H1 (cell line): ENCODE data around the gene FHIP1B.

Source experiments
- EZH2 ChIP-seq: fragments of 200-600 bp; sonication (generic); IDR thresholded peaks from 2 replicates; pipeline ENCODE4 v1.7.1; 2012; ENCODE audit warnings: low read depth, mild to moderate bottlenecking, moderate library complexity, low read length, inconsistent platforms; ENCODE audit not compliant: severe bottlenecking
- GABPA ChIP-seq: IDR thresholded peaks from 2 replicates; pipeline ENCODE4 v1.6.1; 2011; ENCODE audit warnings: mild to moderate bottlenecking, low read length, moderate library complexity, borderline replicate concordance; ENCODE audit not compliant: insufficient read depth
- KDM5A ChIP-seq: fragments of 200-600 bp; IDR thresholded peaks from 2 replicates; pipeline ENCODE4 v1.7.1; 2012; ENCODE audit warnings: mild to moderate bottlenecking, low read length, inconsistent platforms, mixed read lengths
- MAFK ChIP-seq: IDR thresholded peaks from 2 replicates; pipeline ENCODE4 v1.6.1; 2012; ENCODE audit warnings: low read depth, mild to moderate bottlenecking, improper control_type of control experiment, low read length
- PHF8 ChIP-seq: fragments of 200-600 bp; sonication (generic); conservative IDR thresholded peaks from 2 replicates; pipeline ENCODE4 v1.7.1; 2012; ENCODE audit warnings: low read depth, mild to moderate bottlenecking, inconsistent platforms, low read length, moderate library complexity
- POLR2A ChIP-seq, 2 experiments: IDR thresholded peaks; 1 replicate in 1 of 2; 2 replicates in 1 of 2; pipeline ENCODE4 v1.6.1; 2011; ENCODE audit warnings: low read depth in 2 of 2, low read length in 2 of 2, mild to moderate bottlenecking in 2 of 2; ENCODE audit errors: control extremely low read depth in 1 of 2
- POLR2AphosphoS5 ChIP-seq: IDR thresholded peaks from 2 replicates; pipeline ENCODE4 v1.6.1; 2011; ENCODE audit warnings: low read depth, low read length
- TAF1 ChIP-seq: IDR thresholded peaks from 2 replicates; pipeline ENCODE4 v1.6.1; 2011; ENCODE audit warnings: mild to moderate bottlenecking, low read depth, low read length
- TCF12 ChIP-seq: IDR thresholded peaks from 2 replicates; pipeline ENCODE4 v1.6.1; 2011; ENCODE audit warnings: low read depth, mild to moderate bottlenecking, low read length
- TEAD4 ChIP-seq: IDR thresholded peaks from 2 replicates; pipeline ENCODE4 v1.6.1; 2012; ENCODE audit warnings: low read depth, low read length, inconsistent platforms, mixed read lengths
- YY1 ChIP-seq: IDR thresholded peaks from 2 replicates; pipeline ENCODE4 v1.6.1; 2011; ENCODE audit warnings: low read depth, mild to moderate bottlenecking, low read length
- TF ChIP-seq, protein P1 (sequence below), 3 experiments: IDR thresholded peaks; 1 replicate in 2 of 3; 2 replicates in 1 of 3; pipeline versions ENCODE4 v1.5.1 to v1.6.1; 2011; ENCODE audit warnings: low read length in 3 of 3, mild to moderate bottlenecking in 3 of 3, inconsistent platforms in 2 of 3, low read depth in 1 of 3, moderate library complexity in 1 of 3; ENCODE audit not compliant: insufficient read depth in 1 of 3; ENCODE audit errors: control extremely low read depth in 1 of 3
- TF ChIP-seq, protein P2 (sequence below): IDR thresholded peaks from 2 replicates; pipeline ENCODE4 v1.6.1; 2012; ENCODE audit warnings: inconsistent platforms
- TF ChIP-seq, protein P3 (sequence below): IDR thresholded peaks from 2 replicates; pipeline ENCODE4 v1.6.1; 2011; ENCODE audit warnings: low read depth, mild to moderate bottlenecking, low read length; ENCODE audit not compliant: insufficient read depth

DNA sequence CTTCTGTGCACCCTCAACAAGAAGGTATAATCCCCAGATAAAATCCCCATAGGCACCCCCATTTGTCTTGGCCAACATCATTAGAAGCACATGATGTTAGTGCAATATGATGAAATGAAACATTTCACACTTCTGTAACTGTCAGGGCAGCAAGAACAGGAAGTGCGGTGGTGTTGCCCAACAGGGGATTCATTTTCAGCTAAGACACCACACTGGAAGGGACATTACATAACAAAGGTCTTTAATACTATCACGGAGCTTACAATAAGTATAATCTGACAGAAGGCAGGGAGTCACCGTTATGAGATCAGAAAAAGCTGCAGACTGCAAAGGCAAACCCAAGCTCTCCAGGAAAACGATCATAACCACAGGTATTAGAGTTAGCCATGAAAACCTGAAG, 33.5 kb downstream of the FHIP1B start:
- no peak for TF ChIP-seq TCF12
- no peak for TF ChIP-seq TAF1
- TF ChIP-seq, protein P1, sequence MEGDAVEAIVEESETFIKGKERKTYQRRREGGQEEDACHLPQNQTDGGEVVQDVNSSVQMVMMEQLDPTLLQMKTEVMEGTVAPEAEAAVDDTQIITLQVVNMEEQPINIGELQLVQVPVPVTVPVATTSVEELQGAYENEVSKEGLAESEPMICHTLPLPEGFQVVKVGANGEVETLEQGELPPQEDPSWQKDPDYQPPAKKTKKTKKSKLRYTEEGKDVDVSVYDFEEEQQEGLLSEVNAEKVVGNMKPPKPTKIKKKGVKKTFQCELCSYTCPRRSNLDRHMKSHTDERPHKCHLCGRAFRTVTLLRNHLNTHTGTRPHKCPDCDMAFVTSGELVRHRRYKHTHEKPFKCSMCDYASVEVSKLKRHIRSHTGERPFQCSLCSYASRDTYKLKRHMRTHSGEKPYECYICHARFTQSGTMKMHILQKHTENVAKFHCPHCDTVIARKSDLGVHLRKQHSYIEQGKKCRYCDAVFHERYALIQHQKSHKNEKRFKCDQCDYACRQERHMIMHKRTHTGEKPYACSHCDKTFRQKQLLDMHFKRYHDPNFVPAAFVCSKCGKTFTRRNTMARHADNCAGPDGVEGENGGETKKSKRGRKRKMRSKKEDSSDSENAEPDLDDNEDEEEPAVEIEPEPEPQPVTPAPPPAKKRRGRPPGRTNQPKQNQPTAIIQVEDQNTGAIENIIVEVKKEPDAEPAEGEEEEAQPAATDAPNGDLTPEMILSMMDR (IDR thresholded peaks at IDR 0.05; ENCODE audit: control extremely low read depth in 1 of 3, insufficient read depth in 1 of 3, low read depth in 1 of 3, low read length in 3 of 3) = no peak
- TF ChIP-seq PHF8 = no peak
- TF ChIP-seq POLR2A (IDR thresholded peaks at IDR 0.05; ENCODE audit: control extremely low read depth in 1 of 2, low read depth in 2 of 2, low read length in 2 of 2) = no peak
- no peak for TF ChIP-seq TEAD4
- TF ChIP-seq, protein P2, sequence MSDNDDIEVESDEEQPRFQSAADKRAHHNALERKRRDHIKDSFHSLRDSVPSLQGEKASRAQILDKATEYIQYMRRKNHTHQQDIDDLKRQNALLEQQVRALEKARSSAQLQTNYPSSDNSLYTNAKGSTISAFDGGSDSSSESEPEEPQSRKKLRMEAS = no peak
- TF ChIP-seq, protein P3, sequence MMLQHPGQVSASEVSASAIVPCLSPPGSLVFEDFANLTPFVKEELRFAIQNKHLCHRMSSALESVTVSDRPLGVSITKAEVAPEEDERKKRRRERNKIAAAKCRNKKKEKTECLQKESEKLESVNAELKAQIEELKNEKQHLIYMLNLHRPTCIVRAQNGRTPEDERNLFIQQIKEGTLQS = no peak
- TF ChIP-seq GABPA = no peak
- TF ChIP-seq MAFK = no peak
- no peak for TF ChIP-seq EZH2
- TF ChIP-seq KDM5A = no peak
- TF ChIP-seq POLR2AphosphoS5 = no peak
- TF ChIP-seq YY1 = no peak
